CD14-positive monocyte (primary cell): ENCODE data around the gene SPATA13. TPM values are rescaled to one million over a fixed set of nuclear protein-coding genes. Genes with fewer than 3 reads are reported as not detected.

Source experiments
- DNase-seq, 3 donors: peaks; one replicate each; pipeline ENCODE4 v3.0.0-alpha.2; 2011 to 2022
- H2AFZ ChIP-seq: 2 replicates; pipeline ENCODE4 v1.6.0; 2012; ENCODE audit warnings: mild to moderate bottlenecking, low read depth, low read length, inconsistent platforms; ENCODE audit not compliant: insufficient read depth, poor library complexity, severe bottlenecking
- H3K27ac ChIP-seq, 2 donors: 1 replicate in 1 of 2; 2 replicates in 1 of 2; pipeline ENCODE4 v1.5.1; 2012 to 2013; ENCODE audit warnings: low read length in 2 of 2, control low read depth in 1 of 2, inconsistent platforms in 1 of 2, low read depth in 1 of 2, mild to moderate bottlenecking in 1 of 2
- H3K27me3 ChIP-seq, 2 donors: one replicate each; pipeline versions ENCODE4 v1.6.0 to v1.6.1; 2011 to 2013; ENCODE audit warnings: low read length in 2 of 2; ENCODE audit not compliant: control insufficient read depth in 2 of 2, insufficient read depth in 2 of 2
- H3K36me3 ChIP-seq, 2 donors: replicated peaks in 1 of 2; 1 replicate in 1 of 2; 2 replicates in 1 of 2; pipeline versions ENCODE4 v1.5.1 to v1.6.1; 2012 to 2013; ENCODE audit warnings: low read length in 2 of 2, control low read depth in 1 of 2, inconsistent platforms in 1 of 2, mild to moderate bottlenecking in 1 of 2; ENCODE audit not compliant: insufficient read depth in 2 of 2, control insufficient read depth in 1 of 2
- H3K4me1 ChIP-seq, 2 donors: 1 replicate in 1 of 2; 2 replicates in 1 of 2; pipeline versions ENCODE4 v1.5.1 to v1.6.1; 2012 to 2013; ENCODE audit warnings: low read length in 2 of 2, control low read depth in 1 of 2, inconsistent platforms in 1 of 2, mild to moderate bottlenecking in 1 of 2, moderate library complexity in 1 of 2; ENCODE audit not compliant: insufficient read depth in 2 of 2, control insufficient read depth in 1 of 2
- H3K4me2 ChIP-seq: replicated peaks from 2 replicates; pipeline ENCODE3; 2012; ENCODE audit warnings: low read length, moderate library complexity, mild to moderate bottlenecking; ENCODE audit not compliant: poor library complexity, severe bottlenecking; ENCODE audit errors: extremely low read depth
- H3K4me3 ChIP-seq, 3 experiments: fragments of 200-600 bp in 1 of 3; sonication (generic) in 1 of 3; replicated peaks in 1 of 3; 1 replicate in 2 of 3; 2 replicates in 1 of 3; pipeline ENCODE4 v1.5.1; 2011 to 2013; ENCODE audit warnings: low read length in 3 of 3, mild to moderate bottlenecking in 3 of 3, control low read depth in 2 of 3, low read depth in 2 of 3, inconsistent platforms in 1 of 3, moderate library complexity in 1 of 3
- H3K79me2 ChIP-seq: 2 replicates; pipeline ENCODE4 v1.6.0; 2012; ENCODE audit warnings: mild to moderate bottlenecking, control low read depth, inconsistent platforms, low read length, moderate library complexity; ENCODE audit not compliant: insufficient read depth
- H3K9ac ChIP-seq: 2 replicates; pipeline ENCODE4 v1.6.0; 2017; ENCODE audit warnings: low read length, mild to moderate bottlenecking; ENCODE audit not compliant: insufficient read depth, poor library complexity, severe bottlenecking
- H3K9me3 ChIP-seq, 2 donors: replicated peaks in 1 of 2; 1 replicate in 1 of 2; 2 replicates in 1 of 2; pipeline versions ENCODE4 v1.5.1 to v1.6.1; 2012 to 2013; ENCODE audit warnings: low read length in 2 of 2, control low read depth in 1 of 2; ENCODE audit not compliant: control insufficient read depth in 1 of 2, insufficient read depth in 1 of 2
- H4K20me1 ChIP-seq: 2 replicates; pipeline ENCODE4 v1.6.0; 2012; ENCODE audit warnings: mild to moderate bottlenecking, low read length, control low read depth, moderate library complexity; ENCODE audit not compliant: insufficient read depth
- H3K27ac Mint-ChIP-seq, 7 donors: one replicate each; pipeline ENCODE4 v1.8.0; 2020; ENCODE audit warnings: mild to moderate bottlenecking in 7 of 7, mixed read lengths in 7 of 7, moderate library complexity in 6 of 7, inconsistent platforms in 2 of 7
- H3K27me3 Mint-ChIP-seq, 3 donors: one replicate each; pipeline ENCODE4 v1.8.0; 2021 to 2022; ENCODE audit warnings: low read depth in 3 of 3, mild to moderate bottlenecking in 3 of 3, mixed read lengths in 3 of 3, moderate library complexity in 3 of 3, inconsistent platforms in 1 of 3
- H3K36me3 Mint-ChIP-seq, 2 donors: one replicate each; pipeline ENCODE4 v1.8.0; 2020; ENCODE audit warnings: mixed read lengths in 2 of 2, inconsistent platforms in 1 of 2, mild to moderate bottlenecking in 1 of 2
- H3K4me1 Mint-ChIP-seq: one replicate; pipeline ENCODE4 v1.8.0; 2020; ENCODE audit warnings: mild to moderate bottlenecking, mixed read lengths
- H3K4me3 Mint-ChIP-seq, 2 donors: one replicate each; pipeline ENCODE4 v1.8.0; 2020; ENCODE audit warnings: mild to moderate bottlenecking in 2 of 2, mixed read lengths in 2 of 2, moderate library complexity in 1 of 2
- H3K9me3 Mint-ChIP-seq, 7 donors: one replicate each; pipeline ENCODE4 v1.8.0; 2020 to 2022; ENCODE audit warnings: mixed read lengths in 7 of 7, mild to moderate bottlenecking in 6 of 7, moderate library complexity in 6 of 7, inconsistent platforms in 2 of 7
- WGBS: methylation state at CpG from one replicate; pipeline ENCODE4 v1.1.5; 2013; ENCODE audit warnings: missing lambda C conversion rate; ENCODE audit not compliant: insufficient coverage; 5-methylcytosine and 5-hydroxymethylcytosine counted together
- intact Hi-C, 2 donors: fragments of 100-400 bp; cut with micrococcal nuclease; formaldehyde crosslinking; loops; one replicate each; pipeline versions ENCODE4 v1.15.0 to v1.15.1; 2023
- polyA plus RNA-seq, 3 donors: library from polyadenylated mRNA; depleted of rRNA in 1 of 3; unstranded in 2 of 3; stranded (reverse) in 1 of 3; fragments of 300-500 nt in 2 of 3; fragments of >200 nt in 1 of 3; fragmentation: Illumina TruSeq in 2 of 3; gene quantifications; 1 replicate in 2 of 3; 2 replicates in 1 of 3; pipeline ENCODE4 v1.2.3, GENCODE V29; 2012 to 2021
- TF ChIP-seq, protein P1 (sequence below): fragments of 200-600 bp; IDR thresholded peaks from one replicate; pipeline ENCODE4 v1.8.0; 2022; ENCODE audit warnings: antibody characterized with exemption, mild to moderate bottlenecking

Gene SPATA13
- polyA plus RNA-seq, 3 donors: 9.3 to 44.7 (median 11.6) TPM

DNA sequence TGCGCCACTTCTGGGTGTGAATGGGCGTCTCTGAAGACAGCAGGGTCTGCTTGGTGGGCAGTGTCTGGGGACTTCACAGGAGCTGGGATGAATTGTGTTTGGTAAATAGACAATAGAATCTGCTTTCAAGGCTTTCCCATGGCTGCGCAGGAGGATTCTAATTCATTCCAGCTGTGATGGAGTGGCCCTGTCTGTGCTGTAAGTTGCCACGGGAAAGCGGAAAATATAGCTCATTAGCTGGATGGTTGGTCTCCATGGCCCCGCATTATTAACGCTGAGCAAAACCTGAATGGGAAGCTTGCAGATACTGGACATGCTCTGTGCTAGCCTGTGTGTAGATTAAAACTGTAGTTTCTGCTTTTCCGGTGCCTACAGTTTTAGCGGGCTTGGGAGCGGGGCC, 133.2 kb downstream of the SPATA13 start:
- H3K27ac Mint-ChIP-seq: peak overlapping the region in 5 of 7 donors; percentile 14 to 63 (median 42)
- Histone ChIP-seq H3K36me3 (peaks cover 86 to 95% of the 10 kb centered on the region in 2 donors), H3K79me2 (no peaks in the 10 kb centered on the region), H2AFZ (no peak overlapping the region), H3K4me2 (no peak overlapping the region), H3K9ac (no peak overlapping the region), H3K4me3 (no peak overlapping the region), H3K27ac (peak overlapping the region in 1 of 2 donors; percentile 20), H4K20me1 (peaks cover 19% of the 10 kb centered on the region), H3K27me3 (no peaks in the 10 kb centered on the region), H3K9me3 (no peaks in the 10 kb centered on the region), H3K4me1 (peaks cover 9 to 13% of the 10 kb centered on the region in 2 donors)
- H3K9me3 Mint-ChIP-seq: peaks cover 0 to 2% (median 0%) of the 10 kb centered on the region in 7 donors
- 98% methylated on average over 9 of the region's 10 CpGs for WGBS
- H3K4me1 Mint-ChIP-seq: peaks cover 11% of the 10 kb centered on the region
- no peaks in the 10 kb centered on the region for H3K27me3 Mint-ChIP-seq
- TF ChIP-seq, protein P1, sequence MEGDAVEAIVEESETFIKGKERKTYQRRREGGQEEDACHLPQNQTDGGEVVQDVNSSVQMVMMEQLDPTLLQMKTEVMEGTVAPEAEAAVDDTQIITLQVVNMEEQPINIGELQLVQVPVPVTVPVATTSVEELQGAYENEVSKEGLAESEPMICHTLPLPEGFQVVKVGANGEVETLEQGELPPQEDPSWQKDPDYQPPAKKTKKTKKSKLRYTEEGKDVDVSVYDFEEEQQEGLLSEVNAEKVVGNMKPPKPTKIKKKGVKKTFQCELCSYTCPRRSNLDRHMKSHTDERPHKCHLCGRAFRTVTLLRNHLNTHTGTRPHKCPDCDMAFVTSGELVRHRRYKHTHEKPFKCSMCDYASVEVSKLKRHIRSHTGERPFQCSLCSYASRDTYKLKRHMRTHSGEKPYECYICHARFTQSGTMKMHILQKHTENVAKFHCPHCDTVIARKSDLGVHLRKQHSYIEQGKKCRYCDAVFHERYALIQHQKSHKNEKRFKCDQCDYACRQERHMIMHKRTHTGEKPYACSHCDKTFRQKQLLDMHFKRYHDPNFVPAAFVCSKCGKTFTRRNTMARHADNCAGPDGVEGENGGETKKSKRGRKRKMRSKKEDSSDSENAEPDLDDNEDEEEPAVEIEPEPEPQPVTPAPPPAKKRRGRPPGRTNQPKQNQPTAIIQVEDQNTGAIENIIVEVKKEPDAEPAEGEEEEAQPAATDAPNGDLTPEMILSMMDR: no peak
- H3K4me3 Mint-ChIP-seq: no peak overlapping the region
- intact Hi-C loops: no loop called here
- H3K36me3 Mint-ChIP-seq: peaks cover 90 to 94% of the 10 kb centered on the region in 2 donors
- DNase-seq: no peak

DNA sequence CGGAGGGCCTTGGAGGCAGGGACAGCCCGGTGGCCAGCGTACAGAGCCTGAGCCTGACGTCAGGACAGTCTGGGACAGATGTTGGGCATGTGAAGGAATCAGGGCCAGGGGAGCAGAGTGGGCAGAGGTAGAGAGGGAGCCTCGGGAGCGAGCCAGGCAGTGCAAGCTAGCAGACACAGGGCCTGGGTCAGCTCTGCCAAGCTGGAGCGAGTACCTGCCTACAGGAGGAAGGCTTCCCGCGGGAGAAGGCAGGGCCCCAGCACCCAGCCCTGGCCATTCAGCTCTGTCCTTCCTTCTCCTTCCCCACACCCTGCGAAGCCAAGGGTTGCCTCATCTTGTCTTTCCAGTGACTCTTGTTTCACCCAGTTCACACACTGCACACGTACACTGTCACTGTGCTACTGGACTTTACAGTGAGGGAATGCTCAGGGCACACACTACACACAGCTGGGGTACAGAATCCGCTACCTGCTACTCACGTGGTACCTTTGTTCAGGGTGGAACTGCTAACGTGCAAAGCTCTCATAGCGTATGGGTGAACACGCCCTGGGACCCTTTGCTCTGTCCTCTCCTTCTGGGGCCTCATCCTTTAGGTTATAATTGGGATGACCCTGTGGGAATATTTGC, 139.1 kb downstream of the SPATA13 start:
- Mint-ChIP-seq H3K4me1 (no peaks in the 10 kb centered on the region), H3K27me3 (no peaks in the 10 kb centered on the region), H3K9me3 (no peaks in the 10 kb centered on the region), H3K36me3 (peaks cover 96 to 97% of the 10 kb centered on the region in 2 donors), H3K27ac (peak overlapping the region in 4 of 7 donors; percentile 17 to 70 (median 48)), H3K4me3 (no peak overlapping the region)
- peaks cover 99 to 100% of the 10 kb centered on the region in 2 donors for H3K36me3 ChIP-seq
- H3K4me2 ChIP-seq: no peak overlapping the region
- intact Hi-C loops: no loop called here
- H3K27ac ChIP-seq: peak overlapping the region in 1 of 2 donors; percentile 25
- no peak for DNase-seq
- no peaks in the 10 kb centered on the region for H3K4me1 ChIP-seq
- H2AFZ ChIP-seq: no peak overlapping the region
- H3K9ac ChIP-seq: no peak overlapping the region
- no peak overlapping the region for H3K4me3 ChIP-seq
- no peaks in the 10 kb centered on the region for H3K9me3 ChIP-seq
- WGBS: 96% methylated on average over 11 of the region's 16 CpGs
- H4K20me1 ChIP-seq: peaks cover 33% of the 10 kb centered on the region
- no peaks in the 10 kb centered on the region for H3K27me3 ChIP-seq
- H3K79me2 ChIP-seq: no peaks in the 10 kb centered on the region
- TF ChIP-seq, protein P1: no peak
